Brain pericyte (primary cell): ENCODE measurements around the gene DIPK1A.
A peak's percentile ranks its signal among the peaks of the same experiment; 100 is the strongest.

ENCODE experiments used
- DNase-seq: peaks from one replicate; pipeline ENCODE4 v3.0.0-alpha.2; 2012; ENCODE audit warnings: low read depth, low spot score

Gene DIPK1A

GRCh38 chr1:92953491-92953890, 7.8 kb downstream of the DIPK1A start:
- DNase-seq: no peak

GRCh38 chr1:92952714-92953113, 8.5 kb downstream of the DIPK1A start:
- DNase-seq: no peak

- no peak for DNase-seq
Observed at GRCh38 chr1:92951141-92951582, 10.1 kb downstream of the DIPK1A start.

GRCh38 chr1:92949937-92950817, 11.1 kb downstream of the DIPK1A start:
- DNase-seq: no peak

GRCh38 chr1:92948071-92948470, 13.2 kb downstream of the DIPK1A start:
- no peak for DNase-seq

GRCh38 chr1:92945748-92946270, 15.5 kb downstream of the DIPK1A start:
- no peak for DNase-seq

GRCh38 chr1:92944901-92945747, 16.1 kb downstream of the DIPK1A start:
- DNase-seq: no peak

GRCh38 chr1:92943502-92943847, 17.8 kb downstream of the DIPK1A start:
- no peak for DNase-seq

- DNase-seq: no peak
Observed at GRCh38 chr1:92940541-92940940, 20.7 kb downstream of the DIPK1A start.

GRCh38 chr1:92937731-92938130, 23.5 kb downstream of the DIPK1A start:
- DNase-seq: no peak

- DNase-seq: no peak
Observed at GRCh38 chr1:92936865-92937264, 24.4 kb downstream of the DIPK1A start.

GRCh38 chr1:92934395-92935378, 26.6 kb downstream of the DIPK1A start:
- DNase-seq: peak; percentile 54

GRCh38 chr1:92933459-92933858, 27.8 kb downstream of the DIPK1A start:
- DNase-seq: no peak

- DNase-seq: no peak
Observed at GRCh38 chr1:92931691-92932090, 29.6 kb downstream of the DIPK1A start.

- no peak for DNase-seq
Observed at GRCh38 chr1:92929461-92929860, 31.8 kb downstream of the DIPK1A start.

GRCh38 chr1:92927870-92928269, 33.4 kb downstream of the DIPK1A start:
- no peak for DNase-seq

- no peak for DNase-seq
Observed at GRCh38 chr1:92926873-92927272, 34.4 kb downstream of the DIPK1A start.

GRCh38 chr1:92924501-92924900, 36.8 kb downstream of the DIPK1A start:
- no peak for DNase-seq

GRCh38 chr1:92923664-92924063, 37.6 kb downstream of the DIPK1A start:
- DNase-seq: no peak

- DNase-seq: no peak
Observed at GRCh38 chr1:92922356-92923035, 38.8 kb downstream of the DIPK1A start.
